NCI-H748 (cell line): ENCODE data around the gene SHC3.

Experiments used
- DNase-seq: peaks from one replicate; lab custom pipeline; 2025; ENCODE audit not compliant: unreplicated experiment; lab: John Stamatoyannopoulos, UW

Gene SHC3

DNA sequence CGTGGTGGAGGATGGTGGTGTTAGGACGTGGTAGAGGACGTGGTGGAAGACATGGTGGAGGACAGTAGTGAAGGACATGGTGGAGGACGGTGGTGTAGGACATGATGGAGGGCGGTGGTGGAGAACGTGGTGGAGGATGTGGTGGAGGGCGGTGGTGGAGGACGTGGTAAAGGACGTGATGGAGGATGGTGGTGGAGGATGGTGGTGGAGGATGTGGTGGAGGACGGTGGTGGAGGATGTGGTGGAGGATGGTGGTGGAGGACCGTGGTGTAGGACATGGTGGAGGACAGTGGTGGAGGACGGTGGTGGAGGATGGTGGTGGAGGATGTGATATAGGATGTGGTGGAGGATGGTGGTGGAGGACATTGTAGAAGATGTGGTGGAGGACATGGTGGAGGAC is 119.7 kb downstream of the SHC3 start:
- no peak for DNase-seq

DNA sequence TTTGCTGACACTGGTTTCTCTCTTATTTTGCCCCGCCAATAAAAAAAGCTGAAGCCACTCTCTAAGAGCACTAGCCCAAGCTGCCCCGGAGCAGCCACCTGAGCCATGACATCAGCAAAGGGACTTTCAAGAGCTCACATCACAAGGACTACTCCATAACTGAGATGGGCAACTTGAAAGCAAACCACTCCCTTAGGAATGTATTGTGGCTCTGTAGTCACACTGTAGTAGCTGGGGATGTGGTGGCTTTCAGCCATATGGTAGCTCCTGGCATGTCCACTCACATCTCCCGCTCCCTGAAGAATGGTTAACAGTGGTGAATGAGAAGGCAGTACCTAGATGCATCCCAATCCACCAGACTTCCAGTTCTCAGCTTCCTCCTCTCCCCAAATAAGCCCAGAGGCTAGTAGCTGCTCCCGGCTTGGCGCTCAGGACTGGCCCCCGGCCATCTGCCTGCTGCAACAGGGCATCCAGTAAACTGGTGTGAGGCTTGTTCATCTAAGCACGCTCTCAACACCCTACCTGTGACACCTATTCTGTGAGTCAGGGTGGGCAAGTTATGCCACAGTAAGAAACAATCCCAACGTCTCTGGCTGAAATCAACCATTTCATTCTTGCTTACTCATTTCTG is 123.6 kb downstream of the SHC3 start:
- DNase-seq, result no peak

DNA sequence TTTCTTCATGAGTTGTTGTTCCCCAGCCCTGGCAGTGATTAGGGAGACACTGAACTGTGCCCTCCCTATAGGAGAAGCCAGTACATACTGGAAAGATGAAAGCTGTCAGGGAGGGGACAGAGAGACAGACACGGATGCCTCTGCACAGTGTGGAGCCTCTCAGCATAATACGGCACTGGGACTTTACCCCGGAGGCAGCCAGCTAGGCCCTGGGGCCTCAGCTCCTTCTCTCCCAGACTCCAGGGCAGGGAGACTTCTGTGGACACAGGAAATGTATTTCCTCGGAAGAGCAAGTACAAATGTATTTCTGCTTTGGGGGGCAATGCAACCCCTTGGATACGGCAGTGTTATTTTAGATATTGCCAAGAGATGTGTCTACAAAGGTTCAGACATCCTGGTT is 125.3 kb downstream of the SHC3 start:
- DNase-seq, result no peak

DNA sequence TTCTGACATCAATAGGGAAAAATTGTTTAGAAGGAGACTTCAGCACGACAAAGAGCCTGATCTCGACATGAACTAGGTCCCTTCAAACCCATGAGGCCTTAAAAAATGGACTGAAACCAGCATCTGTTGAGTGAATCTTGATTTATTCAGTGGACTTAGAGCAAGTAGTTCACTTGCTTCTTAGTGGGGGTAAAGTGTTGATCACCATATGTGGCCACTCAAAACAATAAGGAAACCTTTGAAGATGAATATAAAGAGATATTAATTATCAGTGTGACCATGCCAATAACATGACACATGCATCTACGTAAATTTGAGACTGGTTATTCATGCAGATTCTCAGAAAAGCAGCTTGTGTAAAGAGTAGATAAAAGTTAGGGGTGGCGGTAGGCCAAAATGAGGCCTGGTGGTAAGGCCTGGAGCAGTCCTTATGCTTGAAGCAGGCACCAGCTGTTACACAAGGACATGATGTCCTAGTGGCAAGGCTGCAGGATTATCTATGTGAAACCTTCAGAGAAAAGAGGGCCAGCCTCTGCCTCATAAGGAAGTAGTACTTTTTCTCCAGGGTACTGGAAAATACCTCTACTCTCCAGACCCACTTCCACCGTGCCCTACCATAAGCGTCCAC is 126.0 kb downstream of the SHC3 start:
- no peak for DNase-seq

DNA sequence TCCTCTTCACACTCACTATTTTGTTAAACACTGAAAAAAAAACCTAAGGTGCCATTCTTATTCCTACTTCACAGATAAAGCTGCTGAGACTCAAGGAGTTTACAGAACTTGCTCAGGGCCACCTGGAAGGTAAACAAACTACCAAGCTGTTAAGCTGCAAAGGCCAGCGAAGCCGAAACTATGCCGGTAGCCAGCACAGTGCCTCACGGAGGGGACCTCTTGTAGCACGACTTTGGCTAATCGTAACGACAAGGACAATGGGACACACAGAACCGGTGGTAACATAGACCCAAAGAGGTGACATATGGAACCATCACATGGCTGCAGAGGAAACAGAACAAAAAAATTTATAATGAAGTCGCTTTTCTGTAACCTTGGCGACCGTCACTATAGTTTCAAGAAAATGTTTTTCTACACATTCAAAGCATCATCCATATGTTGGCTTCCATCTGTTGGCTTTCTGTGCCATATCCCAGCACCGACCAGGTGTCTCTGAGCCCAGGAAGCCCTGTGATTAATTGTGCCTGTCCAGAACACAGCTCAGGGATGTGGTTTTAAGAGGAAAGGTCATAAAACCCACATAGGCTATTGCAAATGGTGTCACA is 127.1 kb downstream of the SHC3 start:
- no peak for DNase-seq

DNA sequence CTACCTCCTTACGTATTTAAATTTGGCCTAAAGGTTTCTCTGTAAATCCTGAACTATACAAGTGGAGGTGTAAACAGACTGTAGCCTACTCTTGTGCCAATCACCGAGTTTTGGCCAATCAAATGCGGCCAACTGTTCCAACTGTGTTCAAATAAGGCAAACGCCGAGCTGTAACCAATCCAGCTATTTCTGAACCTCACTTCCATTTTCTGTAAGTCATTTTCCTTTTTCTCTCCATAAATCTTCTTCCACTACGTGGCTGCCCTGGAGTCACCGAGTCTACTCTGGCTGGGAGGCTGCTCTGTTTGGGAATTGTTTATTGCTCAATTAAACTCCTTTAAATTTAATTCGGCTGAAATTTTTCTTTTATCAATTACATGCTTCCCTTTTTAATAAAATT is 129.0 kb downstream of the SHC3 start:
- DNase-seq, result no peak

DNA sequence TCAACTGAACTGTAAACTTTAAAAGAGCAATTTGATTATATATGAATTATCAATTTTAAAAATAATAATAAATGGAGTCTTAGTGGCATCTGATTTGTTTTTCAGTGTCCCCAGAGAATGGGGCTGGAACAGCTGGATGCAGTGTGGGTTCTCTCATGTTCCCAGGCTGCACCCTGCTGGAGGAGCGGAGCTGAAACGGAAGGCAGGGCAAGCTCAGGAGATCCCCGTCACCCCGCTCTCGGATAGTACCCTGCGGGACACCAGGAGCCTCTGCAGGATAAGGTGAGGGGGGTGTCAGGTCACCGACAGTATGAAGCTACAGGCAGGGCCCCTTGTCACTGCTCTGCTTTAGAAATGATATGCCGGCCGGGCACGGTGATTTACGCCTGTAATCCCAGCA is 130.0 kb downstream of the SHC3 start:
- DNase-seq, result no peak

DNA sequence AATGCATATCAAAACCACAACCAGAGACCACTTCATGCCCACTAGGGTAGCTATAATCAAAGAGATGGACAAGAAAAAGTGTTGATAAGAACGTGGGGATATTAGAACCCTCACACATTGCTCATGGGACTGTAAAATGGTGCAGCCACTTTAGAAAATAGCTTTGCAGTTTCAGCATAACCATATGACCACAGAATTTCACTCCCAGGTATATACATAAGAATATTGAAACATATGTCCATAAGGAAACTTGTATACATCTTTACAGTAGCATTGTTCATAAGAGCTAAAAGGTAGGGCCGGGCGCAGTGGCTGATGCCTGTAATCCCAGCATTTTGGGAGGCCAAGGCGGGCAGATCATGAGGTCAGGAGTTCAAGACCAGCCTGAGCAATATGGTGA is 131.0 kb downstream of the SHC3 start:
- DNase-seq, result no peak

DNA sequence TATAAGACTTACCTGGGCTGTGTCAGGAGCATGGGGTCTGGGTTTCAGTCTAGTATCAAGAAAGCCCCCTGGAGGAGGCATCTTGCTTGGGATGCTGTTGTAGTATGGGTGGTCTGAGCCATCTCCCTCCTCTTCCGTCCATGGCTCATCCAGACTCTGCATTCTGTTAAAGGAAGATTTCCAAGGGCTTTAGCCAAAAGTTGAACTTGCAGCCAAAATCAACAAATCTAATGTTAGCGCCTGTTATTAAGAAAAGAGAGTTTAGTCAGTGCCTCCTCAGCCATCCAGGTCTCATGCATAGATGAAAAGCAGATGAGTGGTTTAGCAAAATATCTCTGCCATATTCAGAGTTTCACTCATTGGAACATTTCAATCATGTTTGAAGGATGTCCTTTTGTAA is 131.8 kb downstream of the SHC3 start:
- DNase-seq, result no peak

DNA sequence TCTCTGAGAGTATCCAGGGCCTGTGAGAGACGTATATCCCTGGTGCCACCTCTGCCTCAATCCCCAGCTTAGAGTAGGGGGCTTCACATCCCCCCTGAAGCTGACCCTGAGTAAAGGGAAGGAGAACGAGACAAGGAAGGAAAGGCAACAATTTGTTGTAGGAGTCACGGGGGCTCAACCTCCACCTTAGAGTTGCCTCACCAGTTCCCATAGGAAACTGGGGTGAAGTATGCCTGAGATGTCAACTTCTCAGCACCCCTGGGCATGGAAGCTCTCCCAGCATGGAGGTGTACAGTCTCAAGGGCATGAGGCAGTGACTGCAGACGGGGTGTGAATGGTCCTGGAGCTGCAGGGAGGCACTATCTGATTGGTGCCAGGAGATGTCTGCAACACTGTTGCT is 133.7 kb downstream of the SHC3 start:
- no peak for DNase-seq

DNA sequence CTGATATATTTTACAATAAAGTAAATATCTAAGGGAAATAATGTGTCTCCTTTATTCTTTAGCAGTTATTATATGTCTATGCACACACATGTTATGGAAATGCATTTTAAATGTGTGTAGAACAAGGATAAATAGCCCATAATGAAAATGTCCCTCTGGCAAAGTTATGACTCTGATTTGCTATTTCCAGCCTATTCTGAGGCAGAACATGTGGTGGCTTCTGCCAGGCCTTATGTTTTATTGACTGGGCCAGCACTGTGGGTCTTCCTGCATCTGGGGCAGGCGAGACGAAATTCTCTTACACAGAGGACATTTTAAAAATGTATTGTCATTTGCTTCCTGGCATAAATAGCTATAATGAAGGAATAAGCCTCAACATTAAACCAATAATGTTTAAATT is 134.5 kb downstream of the SHC3 start:
- no peak for DNase-seq

DNA sequence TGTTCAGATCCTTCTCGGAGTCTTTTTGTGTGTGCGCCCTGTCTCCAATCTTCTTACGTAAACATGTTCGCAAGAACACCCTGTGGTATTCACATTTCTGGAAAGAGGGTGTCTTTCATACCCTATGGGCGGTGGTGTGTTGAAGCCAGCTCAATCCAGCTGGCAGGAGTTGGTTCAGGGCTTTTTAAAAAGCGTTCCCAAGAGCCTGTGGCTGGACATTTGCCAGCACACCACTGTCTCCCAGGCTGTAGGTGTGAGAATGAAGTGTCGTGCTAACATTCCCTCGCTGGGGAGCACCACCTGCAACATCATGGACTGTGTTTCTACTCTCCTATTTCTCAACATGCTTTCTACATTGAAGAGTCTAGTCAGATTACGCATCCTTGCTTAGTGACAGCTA is 135.6 kb downstream of the SHC3 start:
- no peak for DNase-seq

DNA sequence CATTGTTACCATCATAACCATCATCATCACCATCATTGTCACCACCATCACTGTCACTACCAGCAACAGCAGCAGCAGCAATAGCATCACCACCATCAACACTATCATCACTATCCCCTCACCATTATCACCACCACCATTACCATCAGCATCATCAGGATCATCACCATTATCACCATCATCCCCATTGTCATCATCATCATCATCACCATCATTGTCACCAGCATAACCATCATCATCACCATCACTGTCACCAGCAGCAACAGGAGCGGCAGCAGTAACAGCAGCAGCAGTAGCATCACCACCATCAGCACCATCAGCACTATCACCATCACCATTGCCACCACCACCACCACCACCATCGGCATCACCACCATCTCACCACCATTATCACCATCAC is 139.0 kb downstream of the SHC3 start:
- no peak for DNase-seq

DNA sequence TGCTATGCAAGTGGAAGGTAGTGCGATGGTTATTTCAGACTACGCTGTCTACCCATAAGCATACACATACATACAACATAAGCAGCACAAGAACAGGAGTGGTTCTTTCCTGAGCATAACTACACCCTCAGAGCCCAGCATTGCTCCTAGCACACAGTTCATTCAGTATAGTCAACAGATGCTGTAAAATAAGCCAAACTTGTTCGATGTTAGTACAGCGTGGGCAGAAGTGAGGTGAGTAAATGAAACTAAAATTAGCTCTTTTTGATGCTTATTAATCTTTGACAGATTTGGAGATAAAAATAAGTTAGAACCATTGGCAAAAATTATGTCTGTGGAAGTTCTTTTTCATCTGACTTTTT is 139.5 kb downstream of the SHC3 start:
- no peak for DNase-seq

DNA sequence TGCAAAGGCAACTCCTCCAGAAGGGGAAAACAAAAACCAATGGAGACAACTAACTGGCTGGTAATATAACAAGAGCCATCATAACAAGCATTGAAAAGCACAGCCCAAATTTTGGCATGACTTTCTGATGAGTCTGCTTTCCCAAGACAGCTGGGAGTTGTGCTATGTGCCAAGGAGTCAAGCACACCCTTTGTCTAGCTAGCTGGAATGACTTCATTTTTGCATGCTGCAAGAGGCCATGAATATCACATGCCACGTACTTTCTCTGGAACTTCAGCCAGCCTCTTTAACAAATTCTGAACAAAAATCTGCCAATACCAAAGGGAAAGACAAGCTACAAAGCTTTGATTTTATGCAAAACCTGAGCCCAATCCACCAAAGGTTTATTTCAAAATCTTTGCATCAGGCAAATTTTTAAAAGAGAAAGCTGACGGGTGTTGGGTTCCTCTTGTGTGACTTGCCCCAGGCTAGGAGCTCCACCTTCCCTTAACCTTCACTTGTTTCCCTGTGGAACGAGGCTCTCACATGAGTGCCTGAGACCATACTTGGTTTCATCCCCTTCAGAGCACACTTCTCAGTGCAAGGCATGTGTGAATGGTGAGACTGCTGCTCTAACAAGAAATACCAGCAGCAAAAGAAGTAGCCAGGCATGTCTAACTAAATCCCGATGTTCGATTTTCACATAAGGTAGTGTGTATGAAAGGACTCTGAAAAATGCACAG is 140.1 kb downstream of the SHC3 start:
- no peak for DNase-seq

DNA sequence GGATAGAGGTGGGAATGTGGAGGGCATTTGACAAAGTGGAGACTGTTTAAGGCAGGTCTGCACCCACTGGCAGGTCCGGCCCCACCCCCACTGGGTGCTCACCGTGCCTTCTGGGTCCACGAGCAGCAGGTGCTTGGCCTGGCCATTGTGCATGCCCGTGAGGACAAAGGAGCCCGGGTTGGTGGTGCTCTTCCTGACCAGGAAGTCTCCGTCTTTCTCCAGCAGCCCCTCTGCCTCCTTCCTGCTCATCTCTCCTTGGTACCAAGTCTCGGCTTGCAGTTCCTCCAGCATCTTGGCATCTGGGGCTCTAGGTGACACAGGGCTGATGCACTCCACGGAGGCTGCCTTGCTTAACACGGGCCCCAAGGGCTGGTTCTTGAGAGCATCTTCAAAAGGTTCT is 140.7 kb downstream of the SHC3 start:
- no peak for DNase-seq

DNA sequence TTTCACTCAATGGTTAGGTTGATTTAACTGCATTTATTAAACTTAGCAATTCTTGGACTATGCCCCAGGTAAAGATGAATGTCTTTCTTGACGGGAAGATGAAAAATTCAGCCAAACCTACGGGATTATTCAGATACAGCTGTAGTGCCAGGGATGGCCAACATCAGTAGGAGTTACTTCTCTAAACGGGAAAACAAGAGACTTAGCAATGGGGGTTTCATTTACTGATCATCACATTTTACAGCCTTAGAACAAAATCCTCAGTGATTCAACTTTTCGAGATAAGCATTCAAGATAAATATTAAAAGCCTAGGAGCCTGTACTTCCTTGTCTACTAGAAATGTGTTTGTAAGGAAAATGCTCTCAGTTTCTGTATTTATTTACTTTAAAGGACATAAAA is 141.3 kb downstream of the SHC3 start:
- no peak for DNase-seq

DNA sequence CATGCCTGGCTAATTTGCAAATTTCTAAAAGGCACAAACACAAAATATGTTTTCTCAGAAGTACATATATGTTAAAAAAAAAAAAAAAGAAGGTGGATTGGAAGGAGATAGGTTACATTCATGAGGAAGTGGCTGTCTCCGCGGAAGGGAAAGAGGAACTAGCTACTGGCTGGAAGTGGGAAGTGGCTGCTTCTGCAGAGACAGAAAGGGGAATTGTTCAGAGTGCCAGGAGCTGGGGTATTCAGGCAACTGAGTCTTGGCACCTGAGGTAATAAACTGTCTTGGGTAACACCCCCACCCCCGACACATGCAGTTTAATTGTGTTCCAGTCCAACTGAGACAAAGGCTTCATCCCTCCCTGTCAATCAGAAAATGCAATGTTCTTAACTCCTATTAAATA is 141.7 kb downstream of the SHC3 start:
- no peak for DNase-seq

DNA sequence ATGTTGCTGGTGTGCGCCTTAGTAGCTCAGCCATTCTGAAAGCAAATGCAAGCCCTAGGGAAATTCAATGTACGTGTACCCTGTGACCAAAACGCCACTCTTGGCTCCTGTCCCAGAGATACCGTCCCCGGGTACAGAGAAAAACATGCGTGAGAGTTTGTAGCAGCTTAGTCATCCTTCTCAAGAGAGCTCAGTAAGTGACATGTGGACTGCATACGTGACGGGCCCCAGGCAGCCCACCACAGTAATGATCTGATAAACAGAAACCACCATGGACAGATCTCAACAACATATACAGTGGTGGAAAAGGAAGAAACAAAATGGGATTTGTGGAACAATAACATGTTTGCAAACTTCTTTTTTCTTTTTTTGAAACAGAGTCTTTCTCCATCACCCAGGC is 142.2 kb downstream of the SHC3 start:
- DNase-seq, result no peak

DNA sequence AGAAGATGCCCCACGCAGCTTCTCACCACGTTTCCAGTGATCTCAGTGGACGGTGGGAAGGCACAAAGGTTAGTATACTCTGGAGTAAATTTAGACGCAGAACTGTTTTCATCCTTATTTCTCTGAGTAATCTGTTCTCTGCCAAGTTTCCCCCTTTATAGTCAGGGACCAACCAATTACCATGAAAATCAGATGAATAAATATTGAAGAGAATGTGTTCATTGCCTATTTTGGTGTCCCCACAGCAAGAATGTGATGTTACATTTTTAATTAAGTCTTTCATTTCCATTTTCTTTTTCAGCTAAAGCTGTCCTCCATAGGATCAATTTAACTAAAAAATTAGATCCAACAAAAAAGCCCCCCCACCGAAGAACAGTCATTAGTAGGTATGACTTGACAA is 146.0 kb downstream of the SHC3 start:
- no peak for DNase-seq

DNA sequence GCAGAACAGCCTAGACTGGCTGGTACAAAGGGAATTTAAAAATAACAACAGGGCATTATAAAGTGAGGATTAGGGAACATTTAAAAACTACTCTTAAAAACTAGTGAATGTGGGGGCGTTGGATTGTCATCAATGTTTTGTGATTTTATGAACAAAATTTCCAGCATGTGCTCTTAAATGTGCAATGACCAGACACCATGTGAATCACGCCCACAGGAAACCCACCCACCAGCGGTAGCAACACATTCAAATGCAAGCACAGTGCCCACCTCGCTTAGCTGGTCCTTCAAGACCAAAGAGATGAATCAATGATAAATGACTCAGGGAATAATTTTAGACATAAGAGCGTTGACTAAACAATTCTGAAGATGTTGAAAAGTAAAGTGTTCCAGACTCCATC is 146.4 kb downstream of the SHC3 start:
- no peak for DNase-seq

DNA sequence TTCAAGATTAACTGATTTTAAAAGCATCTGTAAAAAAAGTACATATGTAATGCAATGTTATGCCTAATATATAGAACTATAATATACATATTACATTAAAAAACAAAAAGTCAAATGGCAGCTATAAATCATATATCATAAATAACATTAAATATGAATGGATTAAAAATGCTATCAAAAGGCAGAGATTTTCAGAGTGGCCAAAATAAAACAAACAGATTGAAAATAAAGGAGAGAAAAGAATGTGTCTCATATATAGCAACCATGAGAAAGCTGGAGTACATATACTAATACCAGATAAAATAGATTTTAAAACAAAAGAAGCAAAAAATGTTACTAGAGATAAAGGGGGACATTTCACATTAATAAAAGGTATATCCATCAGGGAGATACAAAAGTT is 148.8 kb downstream of the SHC3 start:
- DNase-seq, result no peak
